ENCODE data around the gene TMSB15B.
"Not testable (repeated sequence)": the region's sequence is repeated elsewhere in the genome, so short reads cannot be mapped to it uniquely, and the experiment has no call there.

GRCh38 chrX:103983508-103983907, 21.1 kb downstream of the TMSB15B start:
- not testable (repeated sequence) for TF ChIP-seq CTCF, POLR2AphosphoS5 (IDR thresholded peaks at IDR 0.05)
